LNCAP (cell line): ENCODE measurements around the gene LRRC3B.

Experiments
- CTCF ChIP-seq: fragments of 450-650 bp; IDR thresholded peaks from 2 replicates; pipeline ENCODE4 v1.5.1; 2017; ENCODE audit warnings: mild to moderate bottlenecking

Gene LRRC3B

GRCh38 chr3:26624209-26624765 lies 1.7 kb downstream of the LRRC3B start:
- no peak for TF ChIP-seq CTCF

- no peak for TF ChIP-seq CTCF
These were observed 2.6 kb downstream of the LRRC3B start for GRCh38 chr3:26625187-26625586.

GRCh38 chr3:26627080-26627479 lies 4.5 kb downstream of the LRRC3B start:
- no peak for TF ChIP-seq CTCF

- no peak for TF ChIP-seq CTCF
These were observed 6.3 kb downstream of the LRRC3B start for GRCh38 chr3:26628915-26629314.

- no peak for TF ChIP-seq CTCF
These were observed 8.3 kb downstream of the LRRC3B start for GRCh38 chr3:26630669-26631389.

GRCh38 chr3:26631390-26631738 lies 8.8 kb downstream of the LRRC3B start:
- TF ChIP-seq CTCF: no peak

- TF ChIP-seq CTCF: no peak
These were observed 12.0 kb downstream of the LRRC3B start for GRCh38 chr3:26634601-26635000.
